Erythroblast (primary cell): ENCODE results near the gene MACROD2.

Experiments
- DNase-seq, 2 experiments: peaks; one replicate each; lab custom pipeline; 2025; lab: John Stamatoyannopoulos, UW
- GATA1 ChIP-seq: IDR thresholded peaks from 2 replicates; pipeline ENCODE4 v1.6.1; 2011; ENCODE audit warnings: low read depth, mild to moderate bottlenecking, control low read depth, low read length, moderate library complexity
- POLR2A ChIP-seq: IDR thresholded peaks from 2 replicates; pipeline ENCODE4 v1.6.1; 2011; ENCODE audit warnings: mild to moderate bottlenecking, low read length

The MACROD2 gene

DNA sequence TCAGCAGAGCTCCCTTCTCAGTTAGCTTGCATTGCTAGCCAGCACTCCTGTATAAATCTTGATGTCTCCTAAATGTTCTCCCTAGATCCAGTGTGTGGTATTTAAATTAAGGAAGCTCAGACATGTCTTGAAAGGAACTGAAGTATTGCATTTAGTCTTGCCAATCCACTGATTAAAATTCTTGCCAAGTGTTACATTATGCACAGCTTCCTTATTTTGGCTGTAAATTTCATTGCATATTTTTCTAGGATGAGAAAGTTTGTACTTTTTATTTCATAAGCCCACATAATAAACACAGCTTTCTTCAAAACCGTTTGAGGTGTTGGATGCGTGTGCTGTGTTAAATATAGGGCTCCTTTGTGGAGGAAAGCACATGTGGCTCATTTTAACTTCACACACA lies 671.9 kb downstream of the MACROD2 start:
- no peak for DNase-seq
- TF ChIP-seq POLR2A (no peak), GATA1 (no peak)

DNA sequence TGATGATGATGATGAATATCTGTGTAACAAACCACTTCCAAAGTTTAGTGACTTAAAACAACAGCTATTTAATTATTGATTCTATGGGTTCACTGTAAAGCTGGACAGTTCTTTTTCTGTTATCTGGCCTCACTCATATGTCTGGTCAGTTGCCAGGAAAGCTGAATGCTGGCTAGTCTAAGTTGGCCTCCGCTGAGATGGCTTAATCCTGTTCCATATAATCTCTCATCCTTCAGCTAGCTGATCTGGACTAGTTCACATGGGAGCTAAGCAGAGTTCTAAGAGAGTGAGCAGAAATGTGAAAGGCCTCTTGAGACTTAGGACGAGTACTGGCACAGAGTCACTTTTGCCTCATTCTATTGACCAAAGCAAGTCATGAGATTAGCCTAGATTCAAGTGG lies 676.8 kb downstream of the MACROD2 start:
- TF ChIP-seq POLR2A, result no peak
- no peak for TF ChIP-seq GATA1
- DNase-seq, result no peak

DNA sequence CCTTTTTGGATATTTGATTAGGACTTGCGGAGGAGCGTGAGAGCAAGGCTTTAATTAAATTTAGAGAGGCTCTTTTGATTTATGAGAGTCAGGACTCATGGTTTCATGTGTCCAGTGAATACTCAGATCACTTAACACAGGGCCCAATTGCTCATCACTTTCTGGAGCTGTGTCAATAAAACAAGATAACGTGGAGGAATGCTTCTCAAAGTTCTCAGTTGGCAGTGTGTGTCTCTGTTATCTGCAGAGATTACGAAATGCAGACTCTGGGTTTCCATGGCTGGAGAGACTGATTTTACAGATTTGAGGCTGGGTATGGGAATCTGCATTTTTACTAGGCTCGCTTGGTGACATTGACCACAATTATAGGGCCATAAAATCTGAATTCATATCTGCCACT lies 677.8 kb downstream of the MACROD2 start:
- no peak for DNase-seq
- TF ChIP-seq POLR2A, result no peak
- TF ChIP-seq GATA1, result no peak

DNA sequence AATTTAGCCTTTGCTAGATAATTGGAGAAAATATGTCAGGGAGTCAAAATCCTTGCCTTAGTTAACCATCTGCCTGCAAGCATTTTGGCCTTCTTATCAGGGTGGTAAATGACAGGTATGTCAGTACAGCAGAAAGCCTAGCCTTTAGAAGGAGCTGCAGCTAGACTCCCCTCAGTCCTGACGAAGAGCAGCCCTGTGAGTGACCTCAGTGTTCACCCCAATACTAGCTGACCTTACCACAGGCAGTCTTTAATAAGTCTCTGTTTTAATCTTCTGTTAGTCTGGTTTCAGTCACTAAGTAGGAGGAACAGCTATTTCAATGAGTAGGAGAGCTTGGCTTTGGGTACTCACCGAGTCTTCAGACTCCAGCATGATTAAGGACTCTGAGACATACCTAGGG lies 682.1 kb downstream of the MACROD2 start:
- TF ChIP-seq POLR2A (no peak), GATA1 (no peak)
- no peak for DNase-seq

DNA sequence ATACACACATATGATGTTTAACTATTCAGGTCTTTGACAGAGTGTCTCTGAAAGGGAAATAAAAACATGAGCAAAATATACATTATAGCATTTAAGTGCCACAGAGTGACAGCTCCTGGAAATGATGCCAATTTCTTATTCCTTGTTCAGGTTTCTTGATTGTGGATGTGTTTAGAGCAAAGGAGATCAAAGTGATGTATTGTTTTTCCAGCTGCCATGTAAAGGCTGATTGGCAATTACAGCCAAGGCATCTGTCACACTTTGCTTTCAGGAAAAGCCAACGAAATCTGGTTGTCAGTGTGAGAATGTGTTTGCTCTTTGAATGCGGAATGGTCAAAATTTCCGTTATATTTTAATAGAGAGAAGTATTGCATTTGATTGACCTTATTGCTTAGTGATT lies 689.9 kb downstream of the MACROD2 start:
- no peak for DNase-seq
- TF ChIP-seq POLR2A (no peak), GATA1 (no peak)

DNA sequence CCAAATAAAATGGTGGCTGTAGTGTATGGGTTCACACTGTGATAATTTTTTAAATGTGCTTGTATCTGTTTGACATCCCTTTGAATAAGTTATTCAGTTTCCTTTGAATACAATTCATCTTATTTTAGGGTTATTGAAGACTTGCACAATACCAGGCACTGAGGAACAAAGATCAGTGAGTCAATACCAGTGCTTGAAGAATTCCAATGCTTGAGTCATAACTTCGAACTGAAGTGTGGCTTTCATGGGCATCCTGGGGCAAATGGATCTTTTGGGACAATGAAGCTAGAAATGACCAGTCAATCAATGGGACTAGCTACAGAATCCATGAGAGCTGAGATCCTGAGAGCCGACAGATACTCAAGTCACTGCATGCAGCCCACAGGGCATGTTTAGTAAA lies 692.0 kb downstream of the MACROD2 start:
- no peak for TF ChIP-seq POLR2A
- TF ChIP-seq GATA1, result no peak

DNA sequence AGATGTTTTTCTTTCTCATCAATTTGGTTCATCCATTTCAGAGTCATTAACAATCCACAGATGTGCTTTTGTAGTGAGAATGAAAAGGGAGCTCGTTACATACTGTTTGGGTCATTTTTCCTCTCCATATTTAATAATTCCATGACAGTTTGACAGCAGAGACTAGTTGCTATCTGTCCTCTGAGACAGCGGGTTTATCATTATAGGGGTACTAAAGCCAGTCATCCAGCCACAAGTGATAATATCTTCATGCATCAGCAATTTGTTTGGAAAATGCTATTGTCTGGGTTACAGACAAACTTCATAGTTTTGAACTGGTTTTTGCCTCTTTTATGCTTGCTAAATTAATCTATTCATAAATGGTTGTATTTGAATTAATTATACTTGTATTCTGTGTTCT lies 692.7 kb downstream of the MACROD2 start:
- no peak for DNase-seq
- TF ChIP-seq POLR2A (no peak), GATA1 (no peak)

More for the DNA sequence above, 692.0 kb downstream of the MACROD2 start:
- no peak for DNase-seq

DNA sequence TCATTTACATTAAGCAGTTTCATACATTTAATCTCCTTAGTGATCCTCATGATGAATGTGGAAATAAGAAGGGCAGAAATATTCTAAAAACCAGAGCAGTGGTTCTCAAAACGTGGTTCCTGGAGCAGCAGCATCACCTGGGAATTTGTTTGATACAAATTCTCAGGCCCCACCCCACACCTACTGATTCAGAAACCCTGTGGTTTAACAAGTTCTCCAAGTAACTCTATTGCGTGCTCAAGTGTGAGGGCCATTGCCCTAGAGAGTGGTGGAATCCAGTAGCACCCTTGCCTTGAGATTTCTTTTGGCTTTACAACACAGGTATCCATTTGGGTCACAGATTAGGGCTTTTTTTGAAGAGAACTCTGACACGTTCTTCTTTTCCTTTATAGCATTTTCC lies 696.7 kb downstream of the MACROD2 start:
- TF ChIP-seq POLR2A (no peak), GATA1 (no peak)
- no peak for DNase-seq

DNA sequence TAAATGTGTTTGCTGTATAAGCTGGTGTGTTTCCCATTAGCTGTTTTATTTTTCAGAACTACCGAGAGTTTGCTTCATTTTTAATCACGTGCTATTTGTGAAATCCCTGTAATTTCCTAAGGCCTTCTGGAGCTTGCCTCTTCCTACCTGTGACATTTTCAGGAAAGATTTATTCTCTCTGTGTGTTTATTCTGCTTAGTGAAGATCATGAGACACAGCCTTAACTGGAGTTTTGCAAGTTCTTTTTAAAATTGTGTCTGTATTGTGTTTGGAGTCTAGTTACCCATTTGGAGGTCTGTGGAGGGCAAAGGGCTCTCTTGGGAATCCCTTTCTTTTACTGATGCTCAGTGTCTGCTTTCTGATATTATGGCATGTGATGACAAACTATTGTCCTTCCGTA lies 701.2 kb downstream of the MACROD2 start:
- TF ChIP-seq POLR2A, result no peak
- TF ChIP-seq GATA1, result no peak
- DNase-seq, result no peak

DNA sequence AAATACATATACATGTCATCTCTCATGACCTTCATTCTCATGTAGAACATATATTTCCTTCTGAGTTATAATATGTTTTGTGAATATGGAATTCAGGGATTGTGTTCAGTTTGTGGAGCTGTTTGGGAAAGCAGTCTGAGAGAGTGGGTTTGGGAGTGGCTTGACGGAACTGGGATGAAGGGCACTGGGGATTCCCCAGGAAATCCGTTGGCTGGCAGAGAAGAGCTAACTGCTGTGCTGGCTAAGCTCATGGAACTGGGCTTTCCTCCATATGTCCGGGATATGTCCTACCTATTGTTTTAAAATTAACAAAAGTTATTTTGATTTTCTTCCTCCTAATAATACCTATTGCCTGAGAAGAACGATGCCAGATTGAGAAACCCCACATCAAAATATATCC lies 701.6 kb downstream of the MACROD2 start:
- no peak for DNase-seq
- TF ChIP-seq POLR2A (no peak), GATA1 (no peak)

DNA sequence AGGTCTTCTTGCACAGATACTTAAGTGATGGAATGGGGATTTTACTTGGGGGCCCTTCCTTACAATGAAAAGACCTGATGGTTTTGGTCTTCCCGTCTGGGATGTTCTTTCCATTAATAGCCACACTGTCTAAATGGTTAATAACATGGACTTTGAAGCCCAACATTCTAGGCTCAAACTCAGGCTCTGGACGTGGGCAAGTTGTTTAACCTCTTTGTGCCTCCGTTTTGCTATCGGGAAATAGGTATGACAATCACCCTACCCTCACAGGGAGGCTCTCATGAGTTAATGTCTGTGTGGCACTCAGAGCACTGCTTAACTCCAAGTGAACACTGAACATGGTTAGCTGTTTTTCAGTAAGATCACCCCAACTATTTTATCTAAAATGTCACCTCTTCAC lies 702.8 kb downstream of the MACROD2 start:
- no peak for DNase-seq
- TF ChIP-seq GATA1 (no peak), POLR2A (no peak)

DNA sequence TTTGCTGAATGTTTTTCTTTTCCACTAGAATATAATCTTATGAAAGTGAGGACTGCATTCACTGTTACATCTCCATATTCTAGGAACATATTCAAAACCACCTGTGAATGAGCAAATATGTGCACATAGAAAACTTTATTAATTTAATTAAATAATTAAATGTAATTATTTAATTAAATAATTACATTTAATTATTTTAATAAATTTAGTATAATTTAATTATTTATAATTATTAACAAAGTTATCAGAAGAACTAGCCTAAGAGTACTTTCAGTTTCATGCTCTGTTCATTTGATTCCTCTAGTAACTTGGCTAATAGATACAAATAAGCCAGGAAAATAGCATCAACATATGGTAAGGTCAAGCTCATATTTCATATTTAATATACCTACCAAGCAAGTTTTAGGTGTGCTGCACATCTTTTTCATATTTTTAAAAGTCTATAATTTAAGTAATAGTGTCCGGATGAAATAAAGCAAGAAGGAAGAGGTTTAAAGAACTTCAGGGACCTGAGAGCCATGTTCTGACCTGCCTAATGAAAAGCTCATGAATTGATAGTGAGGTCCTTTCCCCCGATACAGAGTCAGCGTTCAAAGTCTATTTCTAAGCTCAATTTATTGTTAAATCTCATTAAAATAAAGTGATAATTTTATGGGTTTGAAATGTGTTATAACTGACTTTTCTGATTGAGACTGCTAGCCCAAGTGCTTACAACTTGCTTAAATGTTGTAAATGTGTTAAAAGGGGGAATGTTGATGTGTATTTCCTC lies 703.5 kb downstream of the MACROD2 start:
- TF ChIP-seq POLR2A (no peak), GATA1 (no peak)
- no peak for DNase-seq

DNA sequence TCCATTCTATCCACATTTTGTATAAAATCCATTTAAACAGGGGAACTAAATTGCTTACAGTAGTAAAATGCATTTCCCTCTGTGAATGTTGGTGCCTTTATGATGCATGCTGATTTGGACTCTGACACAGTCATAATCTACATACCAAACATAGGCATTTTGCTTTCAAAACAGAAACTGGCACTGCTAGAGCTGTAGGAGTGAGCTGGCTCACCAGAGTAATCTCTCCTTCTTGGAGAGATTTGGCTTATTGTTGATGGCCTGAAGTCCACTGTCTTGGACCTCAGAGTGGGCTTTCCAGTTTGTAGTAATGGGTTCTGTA lies 705.3 kb downstream of the MACROD2 start:
- no peak for DNase-seq
- TF ChIP-seq GATA1 (no peak), POLR2A (no peak)

DNA sequence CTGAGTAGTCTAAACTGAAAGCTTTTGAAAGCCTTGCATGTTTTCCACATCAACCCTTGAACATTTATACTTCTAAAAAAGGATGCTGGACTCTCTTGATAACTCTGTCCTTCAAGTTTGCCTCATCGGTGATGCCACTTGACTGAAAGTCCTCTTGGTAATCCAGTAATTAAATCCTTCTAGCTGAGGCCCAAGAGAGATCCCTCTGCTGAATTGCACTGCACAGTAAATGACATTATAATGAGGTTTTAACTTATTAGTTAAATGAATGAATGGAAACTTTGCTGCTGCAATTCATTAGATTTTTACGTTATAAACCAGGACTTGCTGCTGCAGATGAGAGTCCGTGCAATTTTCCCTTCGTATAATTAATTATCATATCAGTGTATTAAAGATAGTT lies 706.0 kb downstream of the MACROD2 start:
- TF ChIP-seq GATA1 (no peak), POLR2A (no peak)
- DNase-seq, result no peak

DNA sequence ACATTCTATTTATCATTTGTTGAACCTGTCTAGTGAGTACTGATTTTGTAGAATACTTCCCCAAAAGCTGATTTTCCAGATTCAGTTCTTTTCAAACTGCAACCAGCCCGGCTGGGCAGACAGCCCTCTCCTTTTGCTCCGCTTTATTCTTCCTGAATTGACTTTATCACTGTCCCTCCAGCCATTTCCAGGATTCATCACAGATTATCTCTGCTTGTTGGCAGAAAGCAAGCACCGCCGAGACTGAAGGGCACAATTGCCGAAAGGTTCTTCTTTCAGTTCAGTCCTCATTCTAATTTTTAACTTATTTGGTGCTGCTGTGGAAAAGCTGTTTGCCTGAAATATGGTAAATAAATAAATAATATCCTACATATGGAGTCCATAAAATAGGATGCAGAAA lies 711.2 kb downstream of the MACROD2 start:
- TF ChIP-seq POLR2A (no peak), GATA1 (no peak)
- DNase-seq, result no peak
